ENCODE data around the gene DNAH10.

DNAH10 gene

DNA sequence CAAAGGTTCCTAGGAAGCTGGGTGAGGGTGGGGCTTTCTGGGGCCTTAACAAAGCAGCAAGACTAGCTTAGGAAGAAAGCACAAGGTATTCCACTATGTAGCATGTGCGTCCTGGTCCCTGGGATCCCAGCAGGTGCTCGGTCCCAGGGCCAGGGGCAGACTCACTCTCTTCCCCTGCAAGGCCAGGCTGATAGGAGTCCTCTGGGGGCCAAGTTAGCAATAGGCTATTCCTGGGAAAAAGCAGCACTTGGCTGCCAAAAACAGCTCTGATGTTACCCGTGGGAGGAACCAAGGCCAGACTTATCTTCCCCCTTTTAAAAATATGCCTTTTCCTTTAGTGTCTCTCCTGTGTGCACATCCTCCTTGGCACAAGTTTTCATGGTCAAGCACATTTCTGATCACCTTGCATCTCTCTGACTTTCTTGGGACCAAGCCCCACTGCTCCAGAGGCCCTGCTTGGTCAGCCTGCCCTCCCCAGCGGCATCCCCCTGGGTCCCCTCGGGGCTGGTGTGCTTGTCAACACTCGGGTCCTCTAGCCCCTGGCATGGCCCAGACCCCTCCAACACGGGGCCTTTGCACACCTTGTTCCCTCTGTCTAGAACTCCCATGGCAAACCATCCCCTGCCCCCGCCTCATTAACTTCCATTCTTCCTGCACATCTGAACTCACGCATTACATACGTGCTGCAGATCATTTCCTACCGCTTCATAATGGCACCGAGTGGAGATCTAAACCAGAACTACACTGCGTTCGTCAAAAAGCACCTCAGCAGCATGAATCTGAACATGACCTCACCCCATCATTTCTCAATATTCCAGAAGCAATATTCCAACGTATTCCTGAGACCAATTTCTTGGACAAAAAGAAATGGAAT is 188.6 kb downstream of the DNAH10 start:
- no peak for DNase-seq

DNA sequence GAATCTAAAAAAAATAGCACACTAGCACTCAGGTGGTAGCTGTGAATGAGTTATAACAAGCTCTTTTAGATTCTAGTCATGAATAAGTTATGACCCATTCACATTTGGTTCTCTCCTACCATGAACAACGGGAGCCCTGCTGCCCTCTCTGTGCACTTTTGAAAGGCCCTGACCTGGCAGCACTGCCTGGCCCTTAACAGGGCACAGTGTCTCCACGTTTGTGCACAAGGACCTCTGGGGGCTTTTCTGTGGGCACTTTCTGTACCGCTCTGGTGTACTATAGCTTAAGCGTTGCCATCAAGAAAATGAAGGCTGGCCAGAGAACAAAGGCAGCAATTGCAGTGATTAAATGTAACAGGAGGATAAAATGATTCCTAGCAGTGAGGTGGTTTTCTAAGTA is 189.4 kb downstream of the DNAH10 start:
- DNase-seq, result no peak

DNA sequence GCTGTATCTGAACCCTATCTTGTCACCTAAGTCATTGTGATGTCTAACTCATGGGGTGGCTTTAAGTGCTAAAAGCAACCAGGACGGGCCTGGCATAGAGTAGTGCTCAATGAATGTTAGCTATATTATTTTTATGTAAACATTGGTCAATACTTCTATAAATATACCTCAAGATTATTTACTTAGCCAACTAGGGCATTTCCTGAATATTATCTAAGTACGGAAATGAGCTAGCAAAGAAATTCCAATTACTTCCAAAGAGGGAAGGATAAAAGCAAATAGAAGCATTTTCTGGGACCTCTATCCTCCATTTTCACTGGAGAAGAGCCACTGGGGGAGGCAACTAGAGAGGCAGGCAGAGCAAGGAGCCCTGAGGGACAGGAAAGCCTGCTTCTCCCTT is 189.9 kb downstream of the DNAH10 start:
- DNase-seq, result no peak

DNA sequence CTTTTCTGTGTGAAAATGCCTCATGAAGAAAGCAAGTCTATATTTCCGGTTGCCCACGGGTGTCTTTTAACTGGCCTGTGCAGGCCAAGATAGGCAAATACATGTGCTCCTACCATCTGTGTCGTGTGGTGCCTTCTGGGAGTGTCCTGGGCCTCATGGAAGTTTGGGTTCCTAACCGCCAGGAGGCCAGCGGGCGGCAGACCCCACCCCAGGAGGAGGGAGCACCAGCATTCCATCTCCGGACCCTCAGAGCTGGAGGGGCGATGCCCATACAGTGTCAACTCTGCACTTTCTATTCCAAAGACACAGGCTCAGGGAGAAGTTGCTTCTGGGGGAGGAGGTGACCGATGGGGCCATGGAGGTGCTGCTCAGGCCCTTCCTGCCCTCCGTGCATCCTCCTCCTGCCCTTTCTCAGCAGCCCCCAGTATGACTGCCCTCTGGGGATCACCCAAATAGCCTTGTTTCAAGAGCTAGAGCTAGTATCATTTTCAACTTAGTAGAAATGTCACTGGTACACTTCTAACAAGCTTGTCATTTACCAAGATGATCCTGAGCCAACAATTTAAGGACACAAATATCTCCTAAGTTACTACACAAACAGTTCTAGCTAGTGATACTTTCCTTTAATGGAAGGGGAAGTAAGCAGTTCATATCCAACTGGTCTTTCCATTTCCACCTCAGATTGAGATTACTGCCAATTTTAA is 192.7 kb downstream of the DNAH10 start:
- no peak for DNase-seq

DNA sequence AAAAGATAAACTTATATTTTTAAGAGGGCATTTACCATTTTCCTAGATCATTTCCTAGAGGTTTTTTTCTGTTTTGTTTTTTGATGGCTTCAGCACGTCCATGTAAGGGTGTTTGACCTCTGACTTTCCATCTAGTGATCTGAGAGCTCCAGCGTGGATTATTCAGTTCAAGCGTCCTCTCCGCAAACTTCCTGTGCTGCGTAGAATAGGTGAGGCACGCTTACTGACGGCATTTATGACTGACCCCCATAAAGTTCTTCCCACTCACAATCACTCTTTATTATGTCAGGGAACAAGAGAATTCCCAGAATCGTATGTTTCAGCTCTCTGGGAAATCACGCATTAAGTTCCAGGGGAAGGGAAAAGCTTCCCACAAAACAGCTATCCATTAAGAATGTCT is 194.1 kb downstream of the DNAH10 start:
- no peak for DNase-seq

DNA sequence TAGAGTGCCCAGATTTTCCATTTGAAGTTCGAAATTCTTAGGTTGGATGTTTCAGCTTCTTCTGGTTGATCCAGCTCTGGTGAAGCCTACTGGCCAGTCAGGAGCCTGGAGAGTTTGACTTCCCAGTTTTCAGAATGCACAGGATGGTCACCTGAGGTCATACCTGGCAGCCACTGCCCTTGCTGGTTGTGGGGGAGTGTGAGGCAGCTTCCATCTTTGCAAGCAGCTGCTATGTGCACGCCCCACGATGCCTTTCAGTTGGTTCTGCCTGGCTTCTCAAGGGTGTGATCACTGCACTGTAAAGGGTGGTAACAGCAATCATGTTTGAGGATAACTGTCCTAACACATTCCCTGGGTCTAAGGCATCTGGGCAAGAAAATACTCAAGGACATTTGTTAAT is 195.1 kb downstream of the DNAH10 start:
- DNase-seq, result no peak

DNA sequence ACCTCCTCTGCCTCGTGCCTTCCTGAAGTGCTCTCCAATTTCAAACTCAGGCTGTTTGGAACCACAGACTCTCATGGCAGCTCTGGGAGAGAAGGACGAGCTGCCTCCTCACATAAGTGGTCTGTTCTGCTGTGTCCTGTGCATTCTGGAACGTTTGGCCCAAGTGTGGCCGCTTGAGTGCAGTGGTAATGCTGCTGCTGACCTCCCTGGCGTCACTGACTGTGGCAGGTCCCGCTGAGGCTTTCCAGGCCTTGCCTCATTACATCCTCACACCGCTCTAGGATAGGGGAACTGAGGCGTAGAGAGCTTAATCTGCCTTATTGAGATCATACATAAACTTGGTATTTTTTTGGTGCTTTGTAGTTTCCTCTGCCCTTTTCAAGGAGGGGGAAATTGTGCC is 196.4 kb downstream of the DNAH10 start:
- no peak for DNase-seq

DNA sequence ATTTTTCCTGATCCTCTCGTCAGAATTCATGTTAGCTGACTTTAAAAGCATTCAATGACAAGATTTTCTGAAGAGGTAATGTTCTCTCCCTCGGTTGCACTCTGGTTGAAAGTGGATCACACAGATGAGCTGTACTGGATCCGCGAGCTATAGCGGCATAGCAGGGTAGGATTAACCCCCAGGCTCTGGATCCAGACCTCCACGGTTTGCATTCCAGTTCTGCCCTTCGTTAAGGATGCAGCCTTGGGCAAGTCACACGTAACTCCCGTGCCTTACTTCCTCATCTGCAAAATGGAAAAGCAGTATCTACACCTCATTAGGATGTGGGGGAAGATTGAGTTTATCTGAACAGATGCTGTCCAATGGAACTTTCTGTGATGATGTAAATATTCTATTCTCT is 196.8 kb downstream of the DNAH10 start:
- no peak for DNase-seq

DNA sequence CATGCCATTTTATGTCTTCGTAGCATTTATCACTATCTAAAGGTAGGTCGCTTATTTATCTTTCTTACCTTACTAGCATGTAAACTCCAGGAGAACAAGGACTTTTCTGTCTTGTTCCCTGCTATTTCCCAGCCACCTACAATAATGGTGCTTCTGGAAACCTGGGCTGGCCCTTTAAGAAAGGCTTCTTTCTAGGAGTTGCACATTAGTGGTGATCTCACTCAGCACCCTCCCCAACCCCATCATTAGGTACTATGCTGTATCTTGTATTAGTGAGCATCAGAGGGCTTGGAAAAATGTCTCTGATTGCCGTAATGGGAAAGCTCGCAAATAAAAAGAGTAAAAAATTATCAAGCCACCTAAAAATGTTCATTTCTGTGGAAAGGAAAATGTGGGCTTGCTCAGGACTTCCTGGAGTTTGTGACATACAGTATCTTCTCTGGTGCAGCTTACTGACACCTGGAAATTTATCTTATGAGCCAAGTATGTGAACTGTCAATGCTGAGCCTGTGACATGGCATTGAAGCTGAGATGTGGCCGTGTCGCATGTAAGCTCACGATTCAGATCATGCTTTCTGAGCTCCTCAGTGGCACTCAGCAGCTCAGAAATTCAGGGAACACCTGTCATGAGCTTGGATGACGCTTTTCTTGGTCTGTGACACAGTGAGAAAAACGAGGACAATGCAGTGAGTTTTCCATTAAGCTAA is 198.1 kb downstream of the DNAH10 start:
- DNase-seq, result no peak

DNA sequence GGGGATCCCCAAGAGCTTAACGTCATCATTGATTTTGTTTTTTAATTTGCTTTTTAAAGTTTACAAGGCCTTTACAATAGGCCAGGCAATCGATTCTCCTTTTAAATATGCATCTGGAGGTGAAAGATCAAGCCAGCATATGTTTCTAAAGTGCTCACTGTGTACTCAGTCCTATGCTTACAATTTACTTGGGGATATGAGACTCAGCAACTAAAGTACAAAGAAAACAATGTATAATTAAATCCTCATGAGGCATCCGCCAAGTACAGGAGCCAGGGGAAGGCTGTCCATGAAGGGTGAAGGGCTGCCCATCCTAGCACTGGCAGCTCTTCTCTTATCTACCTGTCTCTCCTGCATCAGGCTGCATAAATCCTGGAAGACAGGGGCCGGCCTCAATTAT is 198.8 kb downstream of the DNAH10 start:
- no peak for DNase-seq

DNA sequence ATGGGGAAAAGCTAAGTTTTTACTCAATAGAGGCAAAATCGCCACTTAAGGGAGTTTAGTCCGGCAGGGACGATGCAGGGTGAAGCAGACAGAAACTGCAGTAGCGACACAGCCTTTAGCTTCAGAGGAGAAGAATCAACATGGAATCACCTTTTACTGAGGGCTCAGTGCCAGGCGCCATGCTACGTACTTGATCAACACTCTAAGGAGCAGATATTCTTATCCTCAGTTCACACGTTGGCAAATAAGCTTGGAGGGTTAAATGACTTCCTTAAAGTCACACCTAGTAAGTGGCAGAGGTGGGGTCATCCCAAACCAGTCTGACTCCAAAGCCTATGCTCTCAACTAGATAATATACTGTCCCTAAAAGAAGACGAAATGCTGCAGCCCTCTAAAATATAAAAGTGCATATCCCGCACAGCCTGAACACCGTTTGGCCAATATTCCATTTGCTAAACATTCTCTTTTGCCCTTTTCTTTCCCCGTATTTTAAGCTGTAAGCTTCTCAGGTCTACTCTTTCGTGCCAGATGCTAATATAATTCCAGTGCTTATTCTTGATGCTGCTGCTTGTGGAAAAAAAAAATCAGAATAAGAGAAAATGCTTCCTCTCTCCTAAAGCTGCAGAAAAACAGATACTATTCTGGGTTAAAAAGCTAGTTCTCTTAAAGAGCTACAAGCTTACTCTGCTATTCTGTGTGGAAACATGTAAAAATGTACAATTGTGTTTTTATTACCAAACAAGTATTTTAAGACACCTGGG is 199.7 kb downstream of the DNAH10 start:
- DNase-seq, result no peak

DNA sequence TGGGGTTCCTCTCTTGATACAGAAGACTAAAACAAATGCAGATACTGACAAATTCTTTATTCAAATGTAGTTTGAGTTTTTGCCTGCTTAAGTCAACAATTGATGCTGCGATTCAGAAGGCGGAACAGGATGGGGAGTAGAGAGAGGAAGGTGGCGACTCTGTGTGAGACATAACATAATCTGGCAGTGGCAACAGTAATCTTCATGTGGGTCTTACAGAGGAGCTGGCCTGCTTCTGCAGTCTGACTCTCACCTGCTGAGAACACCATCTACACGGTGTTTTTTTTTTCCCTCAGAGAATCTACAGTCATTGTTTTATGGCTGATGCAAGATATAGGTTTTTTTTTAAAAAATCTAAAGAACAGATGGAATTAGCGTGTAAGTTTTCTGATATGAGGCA is 200.4 kb downstream of the DNAH10 start:
- DNase-seq, result no peak

DNA sequence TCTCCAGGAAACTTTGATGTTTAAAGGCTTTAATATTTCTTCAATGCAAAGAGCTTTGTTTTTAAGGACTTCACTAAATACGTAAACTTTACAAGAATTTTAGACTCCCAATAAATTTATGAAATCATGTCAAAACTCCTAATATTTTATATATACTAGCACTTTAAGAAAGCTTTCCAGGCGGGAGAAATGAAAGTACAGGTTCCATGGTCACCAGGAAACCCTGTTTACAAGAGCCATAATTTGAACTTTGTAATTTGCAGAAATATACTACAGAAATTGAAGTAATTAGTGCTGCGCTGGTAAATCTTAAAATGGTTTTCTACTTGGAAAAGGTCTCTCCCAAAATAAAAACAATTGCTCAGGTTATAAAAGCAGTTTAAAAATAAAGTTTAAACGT is 201.7 kb downstream of the DNAH10 start:
- no peak for DNase-seq

DNA sequence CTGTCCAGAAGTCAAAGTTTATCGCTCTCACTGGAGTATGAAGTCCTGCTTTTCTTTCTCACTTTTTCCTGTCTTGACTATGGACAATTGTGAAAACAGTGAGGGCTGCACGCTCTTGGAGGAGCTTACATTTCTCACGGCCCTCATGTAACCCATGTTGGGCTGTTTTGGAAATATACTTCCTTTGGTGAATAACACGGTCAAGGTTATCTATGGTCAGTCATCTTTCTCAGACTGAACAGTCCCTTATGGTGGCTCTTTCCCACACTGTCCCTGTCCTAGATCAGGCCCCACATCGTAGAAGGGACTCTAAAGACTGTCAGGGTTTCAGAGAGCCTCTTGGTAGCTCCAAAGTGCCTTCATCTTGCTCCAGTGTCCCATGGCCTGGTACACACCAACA is 203.3 kb downstream of the DNAH10 start:
- no peak for DNase-seq

DNA sequence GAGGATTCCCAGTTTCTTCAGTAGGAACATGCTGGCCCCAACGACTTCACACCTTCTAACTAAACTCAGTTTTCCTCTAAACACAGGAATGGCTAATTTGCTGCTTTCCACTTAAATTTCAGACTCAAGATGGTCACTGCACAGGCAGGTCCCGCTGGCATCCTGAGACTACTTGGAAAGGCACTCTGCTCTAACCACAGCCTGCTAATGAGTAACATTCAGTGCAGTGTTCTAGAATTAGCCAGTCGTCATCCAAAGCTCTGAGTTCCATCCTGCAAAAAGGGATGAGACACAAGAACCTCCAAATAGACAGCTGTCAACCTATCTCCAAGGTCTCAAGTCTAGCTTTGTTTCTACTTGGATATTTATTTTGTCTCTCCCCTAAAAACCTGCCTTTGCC is 204.5 kb downstream of the DNAH10 start:
- no peak for DNase-seq

DNA sequence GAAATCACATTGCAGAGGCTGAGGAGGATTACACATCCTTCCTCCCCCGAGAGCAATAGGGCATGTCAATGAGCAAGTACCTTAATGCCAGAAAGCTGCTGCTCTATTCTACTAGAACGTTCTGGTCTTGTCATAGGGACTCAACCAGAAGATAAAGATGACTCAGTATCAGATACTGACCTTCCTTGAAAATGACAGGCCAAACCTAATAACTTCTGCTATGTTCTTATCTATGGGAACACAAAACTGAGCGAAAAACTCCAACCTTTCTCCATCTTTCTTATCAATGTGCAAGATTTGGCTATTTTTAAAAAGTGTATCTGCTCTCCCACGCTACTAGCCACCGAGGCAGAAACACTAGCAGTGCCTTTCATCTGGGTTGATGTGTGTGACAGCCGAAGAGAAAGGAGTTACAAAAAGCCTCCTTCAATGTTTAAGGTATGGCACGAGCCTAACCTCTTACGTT is 205.1 kb downstream of the DNAH10 start:
- no peak for DNase-seq

DNA sequence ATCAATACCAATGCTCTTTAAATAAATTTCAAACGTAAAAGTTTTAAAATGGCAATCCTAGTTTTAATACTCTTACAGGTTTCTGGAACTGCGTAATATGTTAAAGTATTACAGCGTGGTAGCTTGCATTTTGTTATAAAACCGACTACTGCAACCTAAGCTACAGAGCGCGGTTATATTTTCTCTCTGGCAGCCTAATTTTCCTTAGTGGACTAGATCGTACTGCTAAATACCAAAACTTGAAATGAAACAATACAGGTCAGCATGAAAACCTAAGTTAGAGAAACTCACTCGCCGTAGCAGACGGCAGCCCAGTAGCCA is 209.3 kb downstream of the DNAH10 start:
- DNase-seq, result no peak

DNA sequence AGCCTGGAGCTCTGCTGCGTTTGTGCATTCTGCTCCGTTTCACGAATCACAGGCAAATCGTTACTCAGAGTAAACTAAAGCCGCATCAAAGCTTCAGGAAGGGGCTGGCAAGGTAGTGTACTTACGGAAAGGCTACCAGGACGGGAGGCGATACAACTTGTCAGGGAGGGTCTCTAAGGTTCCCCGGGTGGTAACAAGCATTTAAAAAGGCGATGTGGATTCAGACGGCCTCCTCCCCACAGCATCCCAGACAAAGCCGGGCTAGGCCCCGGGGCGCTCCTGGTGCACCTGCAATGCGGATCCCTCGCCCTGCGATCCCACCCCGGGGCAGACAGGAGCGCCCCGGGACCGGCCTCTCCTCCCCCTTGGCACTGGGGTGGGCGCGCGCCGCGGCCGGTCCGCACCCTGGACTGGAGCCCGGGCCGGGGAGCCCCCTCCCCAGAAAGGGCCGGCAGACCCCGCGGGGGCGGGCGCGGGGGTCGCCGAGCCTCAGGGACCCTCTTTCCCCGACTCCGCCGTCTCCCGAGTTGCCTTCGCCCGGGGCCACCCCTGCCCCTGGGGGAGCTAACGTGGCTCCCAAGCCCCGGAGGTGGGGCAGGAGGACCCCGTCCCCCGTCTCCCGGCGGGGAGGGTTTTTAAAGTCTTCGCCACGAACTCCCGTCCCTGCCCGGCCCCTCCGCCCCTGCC is 209.8 kb downstream of the DNAH10 start:
- peak; percentile 62 for DNase-seq

DNA sequence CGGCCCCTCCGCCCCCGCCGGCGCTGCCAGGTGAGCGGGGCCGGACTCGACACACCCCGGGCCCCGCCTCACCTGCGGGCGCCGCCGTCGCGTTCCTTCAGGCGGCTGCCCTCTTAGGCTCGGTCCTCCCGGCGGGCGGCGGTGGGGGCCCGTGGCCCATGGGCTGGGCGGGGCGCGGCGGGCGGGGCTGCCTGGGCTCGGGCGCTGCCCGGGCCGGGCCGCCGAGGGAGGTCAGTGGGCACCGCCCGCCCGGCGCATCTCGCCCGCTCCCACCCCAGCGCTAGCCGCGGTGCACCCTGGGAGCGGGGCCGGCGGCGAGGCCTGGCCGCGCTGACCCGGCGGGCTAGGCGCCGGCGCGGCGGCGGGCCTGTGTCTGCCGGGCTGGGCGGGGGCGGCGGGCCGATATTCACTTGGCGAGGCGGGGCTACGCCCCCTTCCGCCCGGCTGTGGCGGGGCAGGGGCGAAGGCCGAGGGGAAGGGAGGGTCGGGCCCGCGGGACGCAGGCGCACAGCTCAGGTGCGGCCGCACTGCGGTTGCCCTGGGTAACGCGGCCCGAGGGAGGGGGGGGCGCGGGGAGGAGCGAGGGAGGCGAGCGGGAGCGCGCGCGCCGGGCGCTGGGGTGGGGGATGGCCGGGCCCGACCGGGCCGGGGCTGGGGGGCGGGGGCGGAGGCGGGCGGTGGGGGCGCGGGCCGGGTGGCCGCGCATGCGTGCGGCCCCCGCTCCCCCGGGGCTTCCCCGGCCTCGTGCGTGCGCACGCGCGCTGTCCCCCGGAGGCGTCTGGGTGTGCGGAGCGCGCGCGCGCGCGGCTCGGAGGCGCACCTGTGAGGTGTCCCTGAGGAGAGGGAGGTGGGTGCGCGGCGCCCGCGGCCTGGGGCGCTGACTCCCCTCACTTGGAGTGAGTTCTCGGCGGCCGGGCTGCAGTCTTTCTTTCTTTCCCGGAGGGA is 210.6 kb downstream of the DNAH10 start, which contains the start of the genes CCDC92 and ZNF664:
CCDC92 (minus strand) TSS at position 375 of the 945 bp plus-strand sequence. CDS start 28,526 bp downstream, outside the sequence.
ZNF664 (plus strand) TSS at position 759 of the 945 bp plus-strand sequence. CDS start 38,930 bp downstream, outside the sequence.
- peak; percentile 98 for DNase-seq

DNA sequence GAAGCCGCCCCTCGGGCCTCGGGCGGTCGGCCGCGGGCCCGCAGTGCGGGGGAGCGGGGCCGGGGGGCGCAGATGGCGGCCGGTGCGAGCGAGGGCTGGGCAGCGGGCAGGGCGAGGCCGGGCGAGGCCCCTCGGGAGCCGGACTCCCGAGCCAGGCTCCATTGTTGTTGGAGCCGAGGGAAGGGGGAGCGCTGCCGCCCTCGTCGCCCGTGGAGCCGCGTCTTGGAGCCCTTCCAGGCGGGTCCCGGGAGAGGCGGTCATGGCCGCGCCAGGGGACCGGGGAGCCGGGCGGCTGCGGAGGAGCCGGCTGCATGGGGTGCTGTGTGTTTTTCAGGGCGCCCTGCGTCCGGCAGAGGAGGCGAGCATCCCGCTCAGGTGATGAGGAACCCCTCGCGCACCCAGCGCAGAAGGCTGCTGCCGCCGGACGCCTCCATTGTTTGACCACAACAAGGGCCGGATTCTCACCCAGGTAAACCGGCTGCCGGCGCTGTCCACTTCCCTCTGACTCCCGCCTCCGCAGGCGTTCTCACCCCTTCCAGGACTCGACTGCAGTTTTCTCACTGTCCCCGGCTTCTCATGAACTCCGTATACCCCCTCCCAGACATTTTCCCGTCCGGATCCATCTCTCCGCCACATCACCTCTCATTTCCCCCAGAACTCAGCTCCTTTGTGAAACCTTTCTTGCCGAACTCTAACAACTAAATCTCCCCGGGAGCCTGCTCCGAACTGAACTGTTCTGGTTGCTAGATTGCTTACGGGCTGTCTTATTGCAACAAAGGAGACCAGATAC is 211.6 kb downstream of the DNAH10 start:
- peak; percentile 44 for DNase-seq

All from NCI-H345 (cell line).